ENCODE results near the gene AGL.
"Not testable (repeated sequence)": the region's sequence is repeated elsewhere in the genome, so short reads cannot be mapped to it uniquely, and the experiment has no call there.

The AGL gene

DNA sequence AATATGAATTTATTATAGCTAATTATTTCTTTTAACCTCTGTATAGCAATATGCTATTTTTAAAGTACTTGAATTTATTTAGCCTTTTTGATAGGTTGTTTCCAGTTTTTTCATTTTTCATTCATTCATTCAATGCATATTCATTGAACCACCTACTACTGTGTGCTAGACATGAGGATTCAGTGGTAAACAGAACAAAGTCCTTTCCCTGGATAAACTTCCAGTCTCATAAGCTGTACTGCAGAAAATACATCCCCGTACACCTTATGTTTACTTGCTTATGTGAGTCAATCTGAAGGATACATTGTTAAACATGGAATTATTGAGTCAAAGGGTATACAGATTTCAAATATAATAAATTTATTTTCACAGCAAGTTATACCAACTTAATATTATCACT lies 21.9 kb downstream of the AGL start:
- H3K27me3 ChIP-seq (ENCODE audit: insufficient read depth, low read depth, severe bottlenecking) = no peaks in the 10 kb centered on the region
- H3K9me3 ChIP-seq (ENCODE audit: severe bottlenecking) = no peaks in the 10 kb centered on the region
- H3K27ac ChIP-seq = no peak overlapping the region
- TF ChIP-seq CTCF (IDR thresholded peaks at IDR 0.05; ENCODE audit: low read depth, low read length) = no peak
- DNase-seq = no peak
- H3K36me3 ChIP-seq = peaks cover 3% of the 10 kb centered on the region
- H3K4me3 ChIP-seq (ENCODE audit: low read depth, low read length) = no peak overlapping the region

- peaks cover 7% of the 10 kb centered on the region for H3K36me3 ChIP-seq
- H3K9me3 ChIP-seq (ENCODE audit: severe bottlenecking) = no peaks in the 10 kb centered on the region
- TF ChIP-seq CTCF (IDR thresholded peaks at IDR 0.05; ENCODE audit: low read depth, low read length) = no peak
- H3K27me3 ChIP-seq (ENCODE audit: insufficient read depth, low read depth, severe bottlenecking) = no peaks in the 10 kb centered on the region
- H3K27ac ChIP-seq = no peak overlapping the region
- DNase-seq = no peak
- no peak overlapping the region for H3K4me3 ChIP-seq (ENCODE audit: low read depth, low read length)
These were observed 27.4 kb downstream of the AGL start for GRCh38 chr1:99877568-99877967.

DNA sequence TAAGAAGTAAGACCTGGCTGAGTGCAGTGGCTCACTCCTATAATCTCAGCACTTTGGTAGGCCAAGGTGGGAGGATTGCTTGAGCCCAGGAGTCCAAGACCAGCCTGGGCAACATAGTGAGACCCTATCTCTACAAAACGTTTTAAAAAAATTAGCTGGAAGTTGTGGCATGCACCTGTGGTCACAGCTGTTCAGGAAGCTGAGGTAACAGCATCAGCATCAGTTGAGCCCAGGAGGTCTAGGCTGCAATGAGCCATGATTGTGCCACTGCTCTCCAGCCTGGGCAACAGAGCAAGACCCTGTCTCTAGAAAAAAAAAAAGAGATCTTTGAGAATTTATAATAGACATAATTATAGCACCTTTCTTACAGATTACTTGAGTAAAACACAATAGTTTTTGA lies 36.0 kb downstream of the AGL start:
- H3K36me3 ChIP-seq = peaks cover 29% of the 10 kb centered on the region
- H3K9me3 ChIP-seq (ENCODE audit: severe bottlenecking) = no peaks in the 10 kb centered on the region
- no peak overlapping the region for H3K4me3 ChIP-seq (ENCODE audit: low read depth, low read length)
- H3K27ac ChIP-seq = no peak overlapping the region
- no peaks in the 10 kb centered on the region for H3K27me3 ChIP-seq (ENCODE audit: insufficient read depth, low read depth, severe bottlenecking)
- no peak for TF ChIP-seq CTCF (IDR thresholded peaks at IDR 0.05; ENCODE audit: low read depth, low read length)
- no peak for DNase-seq

DNA sequence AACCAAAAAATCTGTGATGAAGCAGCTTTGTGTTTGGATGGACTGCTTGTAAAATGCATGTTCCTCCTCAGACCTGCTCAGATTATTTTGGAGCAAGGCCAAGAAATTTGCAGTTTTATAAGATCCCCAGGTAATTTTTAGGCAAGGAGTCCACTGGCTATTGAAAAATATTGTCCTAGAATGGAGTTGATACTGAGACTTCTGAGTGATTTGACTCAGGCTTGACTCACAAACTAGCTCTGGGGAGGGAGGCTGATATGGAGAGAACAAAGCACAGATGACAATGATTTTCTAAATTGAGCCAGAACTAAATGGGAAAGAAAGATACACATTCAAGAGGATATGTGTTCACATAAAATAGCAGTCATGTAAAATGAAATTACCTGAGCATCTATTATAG lies 36.7 kb downstream of the AGL start:
- H3K4me3 ChIP-seq (ENCODE audit: low read depth, low read length) = no peak overlapping the region
- no peak for DNase-seq
- H3K9me3 ChIP-seq (ENCODE audit: severe bottlenecking) = no peaks in the 10 kb centered on the region
- no peaks in the 10 kb centered on the region for H3K27me3 ChIP-seq (ENCODE audit: insufficient read depth, low read depth, severe bottlenecking)
- H3K27ac ChIP-seq = no peak overlapping the region
- peaks cover 29% of the 10 kb centered on the region for H3K36me3 ChIP-seq
- TF ChIP-seq CTCF (IDR thresholded peaks at IDR 0.05; ENCODE audit: low read depth, low read length) = no peak

DNA sequence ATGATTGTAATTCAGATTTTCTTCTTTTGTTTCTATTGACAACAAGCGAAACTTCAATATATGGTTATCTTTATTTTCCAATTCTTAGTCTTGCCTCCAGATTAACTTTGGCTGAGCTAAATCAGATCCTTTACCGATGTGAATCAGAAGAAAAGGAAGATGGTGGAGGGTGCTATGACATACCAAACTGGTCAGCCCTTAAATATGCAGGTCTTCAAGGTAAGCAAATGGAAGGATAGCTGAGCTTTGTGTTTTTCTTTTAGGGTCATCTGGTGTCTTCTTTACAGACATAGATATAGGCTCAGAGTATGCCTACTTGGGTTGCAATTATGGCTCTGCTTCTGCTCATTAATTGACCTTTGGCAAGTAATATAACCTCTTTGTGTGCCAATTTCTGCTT lies 37.7 kb downstream of the AGL start:
- Histone ChIP-seq H3K27ac (no peak overlapping the region), H3K36me3 (peaks cover 27% of the 10 kb centered on the region), H3K9me3 (ENCODE audit: severe bottlenecking) (no peaks in the 10 kb centered on the region), H3K4me3 (ENCODE audit: low read depth, low read length) (no peak overlapping the region), H3K27me3 (ENCODE audit: insufficient read depth, low read depth, severe bottlenecking) (no peaks in the 10 kb centered on the region)
- no peak for TF ChIP-seq CTCF (IDR thresholded peaks at IDR 0.05; ENCODE audit: low read depth, low read length)
- DNase-seq = no peak

- Histone ChIP-seq H3K9me3 (ENCODE audit: severe bottlenecking) (no peaks in the 10 kb centered on the region), H3K27ac (no peak overlapping the region), H3K4me3 (ENCODE audit: low read depth, low read length) (no peak overlapping the region), H3K27me3 (ENCODE audit: insufficient read depth, low read depth, severe bottlenecking) (no peaks in the 10 kb centered on the region), H3K36me3 (peaks cover 13% of the 10 kb centered on the region)
- DNase-seq = no peak
- no peak for TF ChIP-seq CTCF (IDR thresholded peaks at IDR 0.05; ENCODE audit: low read depth, low read length)
These were observed 41.8 kb downstream of the AGL start for GRCh38 chr1:99891997-99892396.

DNA sequence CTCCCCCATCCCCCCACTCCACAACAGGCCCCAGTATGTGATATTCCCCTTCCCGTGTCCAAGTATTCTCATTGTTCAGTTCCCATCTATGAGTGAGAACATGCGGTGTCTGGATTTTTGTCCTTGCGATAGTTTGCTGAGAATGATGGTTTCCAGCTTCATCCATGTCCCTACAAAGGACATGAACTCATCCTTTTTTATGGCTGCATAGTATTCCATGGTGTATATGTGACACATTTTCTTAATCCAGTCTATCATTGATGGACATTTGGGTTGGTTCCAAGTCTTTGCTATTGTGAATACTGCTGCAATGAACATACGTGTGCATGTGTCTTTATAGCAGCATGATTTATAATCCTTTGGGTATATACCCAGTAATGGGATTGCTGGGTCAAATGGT lies 53.1 kb downstream of the AGL start:
- H3K9me3 ChIP-seq (ENCODE audit: severe bottlenecking); H3K4me3 ChIP-seq (ENCODE audit: low read depth, low read length); H3K27me3 ChIP-seq (ENCODE audit: insufficient read depth, low read depth, severe bottlenecking); DNase-seq; H3K36me3 ChIP-seq; H3K27ac ChIP-seq: not testable (repeated sequence)

Data from WERI-Rb-1 (cell line).